ENCODE data around the gene RPN2.

DNA sequence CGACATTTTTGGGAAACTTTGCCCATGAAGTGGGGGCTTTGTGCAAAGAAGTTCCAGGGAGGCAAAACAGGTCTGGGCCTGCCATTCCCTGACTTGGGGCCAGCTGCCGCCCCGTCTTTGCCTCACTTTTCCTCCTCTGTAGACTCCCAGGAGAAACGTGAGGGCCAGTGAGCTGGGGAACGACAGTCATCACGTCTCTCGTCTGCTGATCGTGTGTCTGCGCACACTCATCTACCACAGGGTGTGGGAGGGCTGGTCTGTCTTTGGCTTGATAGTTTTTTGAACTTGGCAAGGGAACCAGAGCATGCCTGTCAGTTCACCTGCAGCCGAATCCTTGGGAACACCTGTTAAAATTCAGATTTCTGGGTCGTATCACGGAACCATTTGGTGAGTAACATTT lies 74.0 kb downstream of the RPN2 start:
- TF ChIP-seq, protein P1, sequence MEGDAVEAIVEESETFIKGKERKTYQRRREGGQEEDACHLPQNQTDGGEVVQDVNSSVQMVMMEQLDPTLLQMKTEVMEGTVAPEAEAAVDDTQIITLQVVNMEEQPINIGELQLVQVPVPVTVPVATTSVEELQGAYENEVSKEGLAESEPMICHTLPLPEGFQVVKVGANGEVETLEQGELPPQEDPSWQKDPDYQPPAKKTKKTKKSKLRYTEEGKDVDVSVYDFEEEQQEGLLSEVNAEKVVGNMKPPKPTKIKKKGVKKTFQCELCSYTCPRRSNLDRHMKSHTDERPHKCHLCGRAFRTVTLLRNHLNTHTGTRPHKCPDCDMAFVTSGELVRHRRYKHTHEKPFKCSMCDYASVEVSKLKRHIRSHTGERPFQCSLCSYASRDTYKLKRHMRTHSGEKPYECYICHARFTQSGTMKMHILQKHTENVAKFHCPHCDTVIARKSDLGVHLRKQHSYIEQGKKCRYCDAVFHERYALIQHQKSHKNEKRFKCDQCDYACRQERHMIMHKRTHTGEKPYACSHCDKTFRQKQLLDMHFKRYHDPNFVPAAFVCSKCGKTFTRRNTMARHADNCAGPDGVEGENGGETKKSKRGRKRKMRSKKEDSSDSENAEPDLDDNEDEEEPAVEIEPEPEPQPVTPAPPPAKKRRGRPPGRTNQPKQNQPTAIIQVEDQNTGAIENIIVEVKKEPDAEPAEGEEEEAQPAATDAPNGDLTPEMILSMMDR (IDR thresholded peaks at IDR 0.05): no peak
- TF ChIP-seq ELF1 (IDR thresholded peaks at IDR 0.05) (no peak), POLR2AphosphoS5 (IDR thresholded peaks at IDR 0.05; ENCODE audit: low read depth, low read length) (no peak), EP300 (IDR thresholded peaks at IDR 0.05; ENCODE audit: borderline replicate concordance in 1 of 2, low read depth in 1 of 2, low read length in 1 of 2) (no peak), MEF2A (IDR thresholded peaks at IDR 0.05; ENCODE audit: borderline replicate concordance, low read depth) (no peak), EZH2phosphoT487 (IDR thresholded peaks at IDR 0.05; ENCODE audit: borderline replicate concordance, low read depth) (no peak), RXRA (IDR thresholded peaks at IDR 0.05; ENCODE audit: borderline replicate concordance, low read depth) (no peak)
